PC-3 (cell line): Measurements from ENCODE around the gene LRRC28. TPM values are rescaled to one million over a fixed set of nuclear protein-coding genes. Genes with fewer than 3 reads are reported as not detected.

ENCODE experiments used
- ATAC-seq: fragments of 200-7000 bp; cut with Tn5 transposase; 2 replicates; pipeline ENCODE4 v1.9.1; 2020; ENCODE audit warnings: mild to moderate bottlenecking, moderate library complexity
- BruUV-seq: library from RNA; stranded (reverse); fragments of 400-500 nt; replicated peaks from 2 replicates; lab custom pipeline; 2021; lab: Mats Ljungman, UMichigan
- CTCF ChIA-PET: fragments of 300-600 bp; sonication (Branson Sonifier 250); formaldehyde crosslinking; loops from one replicate; lab custom pipeline; 2022; ENCODE audit warnings: antibody characterized with exemption; lab: Charles Lee
- POLR2A ChIA-PET: fragments of 300-600 bp; sonication (Branson Sonifier 250); formaldehyde crosslinking; loops from one replicate; lab custom pipeline; 2022; ENCODE audit warnings: antibody characterized with exemption; ENCODE audit not compliant: unreplicated experiment; lab: Charles Lee
- DNase-seq: peaks from one replicate; pipeline ENCODE4 v3.0.0-alpha.2; 2015
- H2AFZ ChIP-seq: fragments of 300-600 bp; sonication (generic); 2 replicates; pipeline ENCODE4 v1.6.0; 2016; ENCODE audit warnings: antibody characterized with exemption, low read length
- H3F3A ChIP-seq: fragments of 300-600 bp; sonication (generic); one replicate; pipeline ENCODE4 v1.6.0; 2017; ENCODE audit warnings: antibody characterized with exemption, low read length, control low read depth, mild to moderate bottlenecking; ENCODE audit not compliant: unreplicated experiment
- H3K27ac ChIP-seq: fragments of 300-600 bp; sonication (generic); 2 replicates; pipeline ENCODE4 v1.5.1; 2016; ENCODE audit warnings: mild to moderate bottlenecking, low read length
- H3K27me3 ChIP-seq: fragments of 300-600 bp; sonication (generic); 2 replicates; pipeline ENCODE4 v1.6.1; 2016; ENCODE audit warnings: low read length, mixed read lengths
- H3K36me3 ChIP-seq: fragments of 300-600 bp; sonication (generic); 2 replicates; pipeline ENCODE4 v1.6.1; 2016; ENCODE audit warnings: low read depth, mixed run types, low read length, mixed read lengths
- H3K4me1 ChIP-seq: fragments of 300-600 bp; sonication (generic); 2 replicates; pipeline ENCODE4 v1.5.1; 2016; ENCODE audit warnings: low read length; ENCODE audit not compliant: insufficient read depth
- H3K4me2 ChIP-seq: fragments of 300-600 bp; sonication (generic); 2 replicates; pipeline ENCODE4 v1.6.0; 2016; ENCODE audit warnings: low read length
- H3K4me3 ChIP-seq: fragments of 300-600 bp; sonication (generic); 2 replicates; pipeline ENCODE4 v1.5.1; 2016; ENCODE audit warnings: mild to moderate bottlenecking, low read length, mixed read lengths
- H3K79me2 ChIP-seq: fragments of 300-600 bp; sonication (generic); 2 replicates; pipeline ENCODE4 v1.6.1; 2017; ENCODE audit warnings: low read length, mixed read lengths
- H3K9ac ChIP-seq: fragments of 300-600 bp; sonication (generic); 2 replicates; pipeline ENCODE4 v1.6.0; 2016; ENCODE audit warnings: mild to moderate bottlenecking, low read length
- H3K9me2 ChIP-seq: fragments of 300-600 bp; sonication (generic); replicated peaks from 2 replicates; pipeline ENCODE4 v1.6.1; 2016; ENCODE audit warnings: mixed run types, low read length, mixed read lengths
- H3K9me3 ChIP-seq: fragments of 300-600 bp; sonication (generic); 2 replicates; pipeline ENCODE4 v1.6.1; 2016; ENCODE audit warnings: low read length, mixed read lengths
- H4K20me1 ChIP-seq: fragments of 300-600 bp; sonication (generic); 2 replicates; pipeline ENCODE4 v1.6.1; 2016; ENCODE audit warnings: low read length, mixed read lengths
- EZH2 ChIP-seq: fragments of 300-600 bp; sonication (generic); IDR thresholded peaks from one replicate; pipeline ENCODE4 v1.6.1; 2017; ENCODE audit warnings: antibody characterized with exemption, mild to moderate bottlenecking, low read length; ENCODE audit not compliant: unreplicated experiment
- EZH2phosphoT487 ChIP-seq: fragments of 300-600 bp; sonication (generic); IDR thresholded peaks from 2 replicates; pipeline ENCODE4 v1.6.1; 2018; ENCODE audit warnings: mild to moderate bottlenecking, antibody characterized with exemption, low read length, borderline replicate concordance
- intact Hi-C: fragments of 100-400 bp; cut with micrococcal nuclease; formaldehyde crosslinking; loops from 2 replicates; pipeline ENCODE4 v1.9.0; 2023
- total RNA-seq: library from RNA; depleted of rRNA; stranded (reverse); fragments of >200 nt; gene quantifications from 2 replicates; pipeline ENCODE4 v1.2.3, GENCODE V29; 2014
- TF ChIP-seq, protein P1 (sequence below): fragments of 300-600 bp; sonication (generic); conservative IDR thresholded peaks from 2 replicates; pipeline ENCODE4 v1.5.1; 2017; ENCODE audit warnings: antibody characterized with exemption, low read depth, mild to moderate bottlenecking, low read length

Gene LRRC28
- total RNA-seq, 1 experiment from 2014 or later: 10.6 TPM

- peaks cover 16% of the 10 kb centered on the region for H3K4me1 ChIP-seq
- H4K20me1 ChIP-seq: no peaks in the 10 kb centered on the region
- peak overlapping the region; percentile 56 for H3K9ac ChIP-seq
- no peaks in the 10 kb centered on the region for H3K9me3 ChIP-seq
- no peak overlapping the region for H2AFZ ChIP-seq
- BruUV-seq: no TSS peak
- TF ChIP-seq EZH2phosphoT487: no peak
- TF ChIP-seq EZH2: no peak
- TF ChIP-seq, protein P1, sequence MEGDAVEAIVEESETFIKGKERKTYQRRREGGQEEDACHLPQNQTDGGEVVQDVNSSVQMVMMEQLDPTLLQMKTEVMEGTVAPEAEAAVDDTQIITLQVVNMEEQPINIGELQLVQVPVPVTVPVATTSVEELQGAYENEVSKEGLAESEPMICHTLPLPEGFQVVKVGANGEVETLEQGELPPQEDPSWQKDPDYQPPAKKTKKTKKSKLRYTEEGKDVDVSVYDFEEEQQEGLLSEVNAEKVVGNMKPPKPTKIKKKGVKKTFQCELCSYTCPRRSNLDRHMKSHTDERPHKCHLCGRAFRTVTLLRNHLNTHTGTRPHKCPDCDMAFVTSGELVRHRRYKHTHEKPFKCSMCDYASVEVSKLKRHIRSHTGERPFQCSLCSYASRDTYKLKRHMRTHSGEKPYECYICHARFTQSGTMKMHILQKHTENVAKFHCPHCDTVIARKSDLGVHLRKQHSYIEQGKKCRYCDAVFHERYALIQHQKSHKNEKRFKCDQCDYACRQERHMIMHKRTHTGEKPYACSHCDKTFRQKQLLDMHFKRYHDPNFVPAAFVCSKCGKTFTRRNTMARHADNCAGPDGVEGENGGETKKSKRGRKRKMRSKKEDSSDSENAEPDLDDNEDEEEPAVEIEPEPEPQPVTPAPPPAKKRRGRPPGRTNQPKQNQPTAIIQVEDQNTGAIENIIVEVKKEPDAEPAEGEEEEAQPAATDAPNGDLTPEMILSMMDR: no peak
- H3K36me3 ChIP-seq: peaks cover 7% of the 10 kb centered on the region; the same call in 1 of the 2 replicates
- CTCF ChIA-PET: no interaction called here
- H3K27me3 ChIP-seq: no peaks in the 10 kb centered on the region
- no peaks in the 10 kb centered on the region for H3K9me2 ChIP-seq
- DNase-seq: peak; percentile 33
- intact Hi-C loops: no loop called here
- 0 out of 2 replicates have a peak overlapping the region, but pooled peaks have one; percentile 3 for H3K4me2 ChIP-seq
- no peak overlapping the region for H3K4me3 ChIP-seq
- POLR2A ChIA-PET: no interaction called here
- no peaks in the 10 kb centered on the region for H3F3A ChIP-seq
- peak overlapping the region; percentile 88 for H3K27ac ChIP-seq
- no peaks in the 10 kb centered on the region for H3K79me2 ChIP-seq
- peak; percentile 78 for ATAC-seq
Measured at GRCh38 chr15:99224372-99225214, 26.7 kb upstream of the LRRC28 start.

DNA sequence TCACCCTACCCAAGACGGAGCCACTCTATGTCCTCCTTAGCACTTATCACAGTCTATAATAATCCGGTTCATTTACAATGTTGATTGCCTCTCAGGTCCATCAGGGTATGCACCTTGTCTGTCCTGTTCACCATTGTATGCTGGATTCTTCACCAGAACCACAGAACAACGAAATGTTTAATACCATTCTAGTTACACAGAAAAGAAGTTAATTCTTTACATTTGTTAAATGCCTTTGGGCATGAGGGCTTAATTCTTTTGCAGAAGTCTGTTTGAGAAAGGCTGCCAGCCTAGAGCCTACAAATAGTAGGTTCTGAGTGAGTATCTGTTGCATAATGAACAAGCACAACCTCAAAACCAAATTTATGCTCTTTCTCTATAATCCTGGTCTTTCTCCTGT lies 24.5 kb upstream of the LRRC28 start:
- ChIA-PET POLR2A (interaction anchor here (0.6 kb wide), 1 partner anchor 306 kb away, joined by 3 read pairs; no protein-coding TSS in a partner anchor), CTCF (no interaction called here)
- ATAC-seq (no peak), DNase-seq (no peak)
- no peaks in the 10 kb centered on the region for H4K20me1 ChIP-seq
- no peak overlapping the region for H2AFZ ChIP-seq
- H3K4me3 ChIP-seq: no peak overlapping the region
- no TSS peak for BruUV-seq
- H3F3A ChIP-seq: no peaks in the 10 kb centered on the region
- no peaks in the 10 kb centered on the region for H3K9me2 ChIP-seq
- H3K27ac ChIP-seq: no peak overlapping the region
- peaks cover 7% of the 10 kb centered on the region; the same call in 1 of the 2 replicates for H3K36me3 ChIP-seq
- no peak overlapping the region for H3K4me2 ChIP-seq
- peaks cover 16% of the 10 kb centered on the region for H3K4me1 ChIP-seq
- no peaks in the 10 kb centered on the region for H3K79me2 ChIP-seq
- H3K27me3 ChIP-seq: no peaks in the 10 kb centered on the region
- H3K9ac ChIP-seq: no peak overlapping the region
- intact Hi-C loops: no loop called here
- no peak for TF ChIP-seq EZH2
- TF ChIP-seq, protein P1: no peak
- TF ChIP-seq EZH2phosphoT487: no peak
- H3K9me3 ChIP-seq: no peaks in the 10 kb centered on the region
